Mesothelial cell of epicardium (in vitro differentiated cells): Measurements from ENCODE around the gene ACAT2. TPM values are rescaled to one million over a fixed set of nuclear protein-coding genes. Genes with fewer than 3 reads are reported as not detected.

Experiments used
- DNase-seq, 2 experiments: peaks; one replicate each; pipeline ENCODE4 v3.0.0; 2021; ENCODE audit warnings: low spot score in 2 of 2; ENCODE audit not compliant: unreplicated experiment in 2 of 2
- H3K27ac Mint-ChIP-seq: 2 replicates; pipeline ENCODE4 v1.8.0; 2021; ENCODE audit warnings: mixed read lengths
- H3K27me3 Mint-ChIP-seq: 2 replicates; pipeline ENCODE4 v1.8.0; 2021; ENCODE audit warnings: low read depth, mixed read lengths
- H3K36me3 Mint-ChIP-seq: 2 replicates; pipeline ENCODE4 v1.8.0; 2021; ENCODE audit warnings: mixed read lengths
- H3K4me1 Mint-ChIP-seq: 2 replicates; pipeline ENCODE4 v1.8.0; 2021; ENCODE audit warnings: mixed read lengths
- H3K4me3 Mint-ChIP-seq: 2 replicates; pipeline ENCODE4 v1.8.0; 2021; ENCODE audit warnings: mild to moderate bottlenecking, moderate library complexity, mixed read lengths
- H3K9me3 Mint-ChIP-seq: 2 replicates; pipeline ENCODE4 v1.8.0; 2021; ENCODE audit warnings: mixed read lengths
- total RNA-seq: library from RNA; stranded (reverse); gene quantifications from 3 replicates; pipeline ENCODE4 v1.2.1, GENCODE V29; 2021
- TF ChIP-seq, protein P1 (sequence below): fragments of 200-600 bp; sonication (generic); IDR thresholded peaks from one replicate; pipeline ENCODE4 v1.5.0; 2021; ENCODE audit warnings: antibody characterized with exemption; ENCODE audit not compliant: unreplicated experiment

Gene ACAT2
- total RNA-seq, 1 donor from 2014 or later, result 35.8 TPM

DNA sequence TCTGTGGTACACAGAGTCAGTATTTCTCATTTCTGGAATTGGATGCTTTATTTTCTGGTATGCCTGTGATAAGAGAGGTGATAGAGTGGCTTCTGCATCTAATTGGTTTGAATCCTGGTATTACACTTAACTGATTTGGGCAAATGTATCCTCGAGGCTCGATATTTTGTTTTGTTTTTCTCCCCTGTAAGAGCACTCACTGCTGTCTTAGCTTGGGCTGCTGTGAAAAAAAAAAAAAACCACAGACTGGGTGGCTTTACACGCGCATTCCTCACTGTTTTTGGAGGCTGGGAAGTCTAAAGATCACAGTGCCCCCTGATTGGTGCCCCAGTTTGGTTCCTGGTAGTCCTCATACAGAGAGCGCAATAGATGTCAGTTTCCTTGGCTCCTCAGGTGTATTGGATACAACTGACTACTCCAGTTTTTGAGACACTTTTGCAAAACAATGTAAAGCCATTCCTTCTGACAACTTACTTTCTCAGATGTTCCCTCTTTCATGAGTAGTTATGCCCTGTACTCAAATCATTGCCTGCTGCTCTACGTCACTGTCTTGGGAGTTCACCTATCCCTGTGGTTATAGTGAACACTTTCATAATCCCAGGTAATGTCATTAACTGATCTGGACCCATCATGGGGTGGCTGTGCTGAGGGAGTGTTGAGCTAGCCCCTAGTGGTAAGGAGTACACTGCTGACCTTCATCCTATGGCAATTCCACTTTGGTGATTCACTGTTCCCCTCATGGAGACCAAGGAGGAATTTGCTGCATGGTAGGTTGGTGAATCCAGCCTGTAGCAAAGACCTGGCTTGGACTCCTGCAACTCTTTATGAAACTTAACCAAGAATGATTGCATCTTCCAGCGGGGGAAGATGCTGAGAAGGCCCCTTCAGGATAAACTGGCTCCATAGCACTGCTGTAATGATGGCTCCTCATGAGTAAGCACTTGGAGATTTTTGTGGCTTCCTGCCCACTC lies 3.5 kb upstream of the ACAT2 start:
- Mint-ChIP-seq H3K27ac (peak overlapping the region; percentile 27), H3K9me3 (no peaks in the 10 kb centered on the region), H3K27me3 (no peaks in the 10 kb centered on the region), H3K4me1 (peaks cover 22% of the 10 kb centered on the region), H3K4me3 (no peak overlapping the region), H3K36me3 (peaks cover 33% of the 10 kb centered on the region)
- DNase-seq, result no peak
- TF ChIP-seq, protein P1, sequence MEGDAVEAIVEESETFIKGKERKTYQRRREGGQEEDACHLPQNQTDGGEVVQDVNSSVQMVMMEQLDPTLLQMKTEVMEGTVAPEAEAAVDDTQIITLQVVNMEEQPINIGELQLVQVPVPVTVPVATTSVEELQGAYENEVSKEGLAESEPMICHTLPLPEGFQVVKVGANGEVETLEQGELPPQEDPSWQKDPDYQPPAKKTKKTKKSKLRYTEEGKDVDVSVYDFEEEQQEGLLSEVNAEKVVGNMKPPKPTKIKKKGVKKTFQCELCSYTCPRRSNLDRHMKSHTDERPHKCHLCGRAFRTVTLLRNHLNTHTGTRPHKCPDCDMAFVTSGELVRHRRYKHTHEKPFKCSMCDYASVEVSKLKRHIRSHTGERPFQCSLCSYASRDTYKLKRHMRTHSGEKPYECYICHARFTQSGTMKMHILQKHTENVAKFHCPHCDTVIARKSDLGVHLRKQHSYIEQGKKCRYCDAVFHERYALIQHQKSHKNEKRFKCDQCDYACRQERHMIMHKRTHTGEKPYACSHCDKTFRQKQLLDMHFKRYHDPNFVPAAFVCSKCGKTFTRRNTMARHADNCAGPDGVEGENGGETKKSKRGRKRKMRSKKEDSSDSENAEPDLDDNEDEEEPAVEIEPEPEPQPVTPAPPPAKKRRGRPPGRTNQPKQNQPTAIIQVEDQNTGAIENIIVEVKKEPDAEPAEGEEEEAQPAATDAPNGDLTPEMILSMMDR, result no peak

DNA sequence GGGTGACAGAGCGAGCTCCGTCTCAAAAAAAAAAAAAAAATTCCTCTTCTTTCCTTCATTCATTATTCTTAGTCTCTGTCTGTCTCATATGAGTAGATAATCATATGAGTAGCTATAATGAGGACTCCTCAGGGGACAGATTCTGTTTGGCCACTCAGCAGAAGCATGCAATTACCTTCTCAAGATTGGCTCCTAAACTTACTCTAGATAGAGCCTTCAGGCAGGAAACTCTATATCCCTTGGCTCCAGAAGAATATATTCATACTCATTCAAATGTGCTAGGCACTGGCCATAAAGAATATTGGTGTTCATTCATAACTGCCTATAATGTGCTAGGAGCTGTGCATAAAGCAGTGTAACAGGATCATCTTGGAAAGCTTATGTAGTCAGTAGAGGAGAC lies 2.2 kb upstream of the ACAT2 start:
- H3K27ac Mint-ChIP-seq, result peak overlapping the region; percentile 75
- DNase-seq, result no peak

DNA sequence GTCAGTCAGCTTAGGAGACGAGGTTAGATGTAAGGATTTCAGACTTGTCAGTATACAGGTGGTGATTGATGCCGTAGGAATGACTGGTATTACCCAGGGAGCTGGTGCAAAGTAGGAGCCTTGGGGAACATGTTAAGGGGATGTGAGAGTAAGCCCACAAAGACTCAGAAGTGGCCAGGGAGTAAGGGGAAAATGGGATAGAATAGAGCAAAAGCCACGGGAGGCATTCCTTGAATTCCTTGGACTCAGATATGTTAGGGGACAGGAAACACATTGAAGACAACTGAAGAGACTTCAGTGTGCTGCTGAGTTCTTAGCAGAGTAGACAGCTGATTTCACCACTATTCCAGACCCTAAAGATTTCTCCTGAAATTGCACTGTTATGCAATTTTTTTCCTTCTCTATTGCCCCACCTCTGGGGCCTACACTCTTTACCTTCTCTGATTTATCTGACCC lies 1.2 kb upstream of the ACAT2 start:
- no peaks in the 10 kb centered on the region for H3K27me3 Mint-ChIP-seq
- H3K4me1 Mint-ChIP-seq, result peaks cover 25% of the 10 kb centered on the region
- H3K27ac Mint-ChIP-seq, result peak overlapping the region; percentile 99
- no peak for DNase-seq
- H3K9me3 Mint-ChIP-seq, result no peaks in the 10 kb centered on the region
- TF ChIP-seq, protein P1, result no peak
- peaks cover 23% of the 10 kb centered on the region for H3K36me3 Mint-ChIP-seq
- peak overlapping the region; percentile 93 for H3K4me3 Mint-ChIP-seq

More for the DNA sequence above, 2.2 kb upstream of the ACAT2 start:
- H3K27me3 Mint-ChIP-seq, result no peaks in the 10 kb centered on the region
- peaks cover 23% of the 10 kb centered on the region for H3K4me1 Mint-ChIP-seq
- no peaks in the 10 kb centered on the region for H3K9me3 Mint-ChIP-seq
- peak overlapping the region; percentile 7 for H3K4me3 Mint-ChIP-seq
- peaks cover 29% of the 10 kb centered on the region for H3K36me3 Mint-ChIP-seq
- TF ChIP-seq, protein P1, result no peak

DNA sequence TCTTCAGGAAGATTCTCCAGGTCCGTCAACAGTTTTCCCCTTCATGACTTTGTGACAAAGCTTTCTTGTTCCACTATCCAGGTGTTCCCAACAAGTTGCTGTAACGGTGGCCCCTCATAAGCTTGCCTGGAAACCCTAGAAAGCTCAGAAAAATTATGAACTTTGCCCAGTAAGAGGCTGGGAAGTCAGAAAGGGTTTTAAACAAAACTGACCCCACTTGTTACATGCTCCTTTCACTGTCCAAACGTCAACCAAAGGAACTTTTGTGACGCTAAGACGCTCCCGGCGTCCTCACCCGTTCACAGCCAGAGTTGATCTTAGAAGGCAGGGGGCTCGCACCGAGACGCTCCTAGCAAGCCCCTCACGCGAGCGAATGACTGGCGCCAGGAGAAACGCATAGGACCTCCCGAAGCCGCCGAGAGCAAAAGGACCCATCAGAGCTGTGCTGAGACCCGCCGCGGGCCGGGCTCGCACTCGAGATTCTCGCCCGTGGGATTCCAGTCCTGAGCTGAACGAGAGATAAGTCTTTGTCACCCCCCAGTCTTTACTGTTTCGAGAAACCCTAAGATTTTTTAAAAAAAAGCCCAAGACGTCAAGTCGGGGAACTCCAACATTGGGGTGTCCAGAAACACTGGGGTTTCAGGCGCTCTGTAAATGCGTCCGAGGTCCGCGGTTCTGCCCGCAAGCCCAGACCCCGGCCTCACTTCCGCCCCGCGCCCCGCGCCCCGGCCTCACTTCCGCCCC lies 544 bp upstream of the ACAT2 start:
- H3K9me3 Mint-ChIP-seq, result no peaks in the 10 kb centered on the region
- peaks cover 25% of the 10 kb centered on the region for H3K4me1 Mint-ChIP-seq
- peaks cover 20% of the 10 kb centered on the region for H3K36me3 Mint-ChIP-seq
- TF ChIP-seq, protein P1, result no peak
- H3K27ac Mint-ChIP-seq, result peak overlapping the region; percentile 99
- peak overlapping the region; percentile 93 for H3K4me3 Mint-ChIP-seq
- H3K27me3 Mint-ChIP-seq, result no peaks in the 10 kb centered on the region
- DNase-seq, result no peak

DNA sequence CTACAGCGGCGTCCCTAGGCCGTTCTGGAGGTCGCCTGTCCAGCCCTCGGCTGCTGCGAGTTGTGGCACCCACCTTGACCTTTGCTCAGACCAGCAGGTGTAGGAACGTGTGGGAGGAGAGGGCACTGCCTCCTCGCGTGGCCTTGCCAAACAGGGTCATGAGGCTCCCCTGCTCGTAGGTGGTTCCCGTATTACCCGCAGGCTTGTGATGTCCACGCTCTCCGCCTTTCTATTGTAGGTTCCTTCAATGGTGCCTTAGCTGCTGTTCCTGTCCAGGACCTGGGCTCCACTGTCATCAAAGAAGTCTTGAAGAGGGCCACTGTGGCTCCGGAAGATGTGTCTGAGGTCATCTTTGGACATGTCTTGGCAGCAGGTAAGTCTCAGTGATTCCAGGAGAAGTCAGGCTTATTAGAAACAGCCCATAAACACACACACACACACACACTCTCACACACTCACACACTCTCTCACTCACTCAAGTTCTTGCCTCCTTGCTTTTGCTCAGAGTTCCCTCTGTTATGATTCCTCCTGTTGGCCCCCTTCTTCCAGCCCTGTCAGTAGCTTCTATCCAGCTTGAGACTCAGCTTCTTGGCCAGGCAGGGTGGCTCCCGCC lies 942 bp downstream of the ACAT2 start:
- TF ChIP-seq, protein P1, result no peak
- H3K27me3 Mint-ChIP-seq, result no peaks in the 10 kb centered on the region
- H3K4me1 Mint-ChIP-seq, result peaks cover 25% of the 10 kb centered on the region
- H3K4me3 Mint-ChIP-seq, result peak overlapping the region; percentile 93
- peaks cover 22% of the 10 kb centered on the region for H3K36me3 Mint-ChIP-seq
- H3K27ac Mint-ChIP-seq, result peak overlapping the region; percentile 97
- H3K9me3 Mint-ChIP-seq, result no peaks in the 10 kb centered on the region
- DNase-seq, result no peak
